ENCODE results near the gene POLE. TPM values are rescaled to one million over a fixed set of nuclear protein-coding genes. Genes with fewer than 3 reads are reported as not detected.

POLE gene
- total and polyA plus RNA-seq, 9 of the 15 experiments (the other 6 are each of a cell fraction or from before 2014, with no cell fraction given), result 2.4 to 154 (median 49.6) TPM

GRCh38 chr12:132710405-132711079 lies 23.4 kb upstream of the POLE start, which contains the start of gene PGAM5 (continued):
- TF ChIP-seq, protein P1, sequence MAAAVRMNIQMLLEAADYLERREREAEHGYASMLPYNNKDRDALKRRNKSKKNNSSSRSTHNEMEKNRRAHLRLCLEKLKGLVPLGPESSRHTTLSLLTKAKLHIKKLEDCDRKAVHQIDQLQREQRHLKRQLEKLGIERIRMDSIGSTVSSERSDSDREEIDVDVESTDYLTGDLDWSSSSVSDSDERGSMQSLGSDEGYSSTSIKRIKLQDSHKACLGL (CRISPR knock-in tag; IDR thresholded peaks at IDR 0.05; ENCODE audit: borderline replicate concordance, poor library complexity, severe bottlenecking), result peak; percentile 56
- no peak; the same call in 1 of the 2 replicates for TF ChIP-seq FOSL1 (tag; conservative IDR thresholded peaks at IDR 0.05)
- no peak for TF ChIP-seq MITF (IDR thresholded peaks at IDR 0.05)
- TF ChIP-seq UBTF (IDR thresholded peaks at IDR 0.05; ENCODE audit: borderline replicate concordance in 1 of 2, low read depth in 2 of 2, low read length in 2 of 2), result peak in 1 of 2 experiments; percentile 67; a peak in 1 of 4 replicates
- TF ChIP-seq, protein P2, sequence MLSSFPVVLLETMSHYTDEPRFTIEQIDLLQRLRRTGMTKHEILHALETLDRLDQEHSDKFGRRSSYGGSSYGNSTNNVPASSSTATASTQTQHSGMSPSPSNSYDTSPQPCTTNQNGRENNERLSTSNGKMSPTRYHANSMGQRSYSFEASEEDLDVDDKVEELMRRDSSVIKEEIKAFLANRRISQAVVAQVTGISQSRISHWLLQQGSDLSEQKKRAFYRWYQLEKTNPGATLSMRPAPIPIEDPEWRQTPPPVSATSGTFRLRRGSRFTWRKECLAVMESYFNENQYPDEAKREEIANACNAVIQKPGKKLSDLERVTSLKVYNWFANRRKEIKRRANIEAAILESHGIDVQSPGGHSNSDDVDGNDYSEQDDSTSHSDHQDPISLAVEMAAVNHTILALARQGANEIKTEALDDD (IDR thresholded peaks at IDR 0.05), result no peak
- TF ChIP-seq, protein P3, sequence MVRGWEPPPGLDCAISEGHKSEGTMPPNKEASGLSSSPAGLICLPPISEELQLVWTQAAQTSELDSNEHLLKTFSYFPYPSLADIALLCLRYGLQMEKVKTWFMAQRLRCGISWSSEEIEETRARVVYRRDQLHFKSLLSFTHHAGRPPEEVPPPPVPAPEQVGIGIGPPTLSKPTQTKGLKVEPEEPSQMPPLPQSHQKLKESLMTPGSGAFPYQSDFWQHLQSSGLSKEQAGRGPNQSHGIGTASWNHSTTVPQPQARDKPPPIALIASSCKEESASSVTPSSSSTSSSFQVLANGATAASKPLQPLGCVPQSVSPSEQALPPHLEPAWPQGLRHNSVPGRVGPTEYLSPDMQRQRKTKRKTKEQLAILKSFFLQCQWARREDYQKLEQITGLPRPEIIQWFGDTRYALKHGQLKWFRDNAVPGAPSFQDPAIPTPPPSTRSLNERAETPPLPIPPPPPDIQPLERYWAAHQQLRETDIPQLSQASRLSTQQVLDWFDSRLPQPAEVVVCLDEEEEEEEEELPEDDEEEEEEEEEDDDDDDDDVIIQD (CRISPR knock-in tag; IDR thresholded peaks at IDR 0.05), result no peak
- no peak for TF ChIP-seq ZNF57 (CRISPR knock-in tag; IDR thresholded peaks at IDR 0.05)
- TF ChIP-seq, protein P4, sequence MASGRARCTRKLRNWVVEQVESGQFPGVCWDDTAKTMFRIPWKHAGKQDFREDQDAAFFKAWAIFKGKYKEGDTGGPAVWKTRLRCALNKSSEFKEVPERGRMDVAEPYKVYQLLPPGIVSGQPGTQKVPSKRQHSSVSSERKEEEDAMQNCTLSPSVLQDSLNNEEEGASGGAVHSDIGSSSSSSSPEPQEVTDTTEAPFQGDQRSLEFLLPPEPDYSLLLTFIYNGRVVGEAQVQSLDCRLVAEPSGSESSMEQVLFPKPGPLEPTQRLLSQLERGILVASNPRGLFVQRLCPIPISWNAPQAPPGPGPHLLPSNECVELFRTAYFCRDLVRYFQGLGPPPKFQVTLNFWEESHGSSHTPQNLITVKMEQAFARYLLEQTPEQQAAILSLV (tag; IDR thresholded peaks at IDR 0.05), result no peak
- no peak for TF ChIP-seq RBM34 (IDR thresholded peaks at IDR 0.05; ENCODE audit: borderline replicate concordance, insufficient read depth, low read length)
- TF ChIP-seq CBFB (CRISPR knock-in tag; IDR thresholded peaks at IDR 0.05), result no peak
- TF ChIP-seq SMARCB1 (IDR thresholded peaks at IDR 0.05; ENCODE audit: insufficient read length, low read depth), result no peak
- TF ChIP-seq RBBP5 (IDR thresholded peaks at IDR 0.05; ENCODE audit: borderline replicate concordance, insufficient read depth, low read length, poor library complexity, severe bottlenecking), result peak; percentile 63
- no peak for TF ChIP-seq KAT7 (CRISPR knock-in tag; IDR thresholded peaks at IDR 0.05; ENCODE audit: borderline replicate concordance)
- TF ChIP-seq BRF1 (IDR thresholded peaks at IDR 0.05; ENCODE audit: borderline replicate concordance, extremely low read depth, insufficient read length), result no peak
- no peak for TF ChIP-seq MEF2D (tag; conservative IDR thresholded peaks at IDR 0.05; ENCODE audit: low read depth)
- TF ChIP-seq DMBX1 (CRISPR knock-in tag; IDR thresholded peaks at IDR 0.05; ENCODE audit: borderline replicate concordance), result no peak
- peak; percentile 99 for TF ChIP-seq SAFB (IDR thresholded peaks at IDR 0.05; ENCODE audit: borderline replicate concordance, low read depth, low read length)
- TF ChIP-seq NR2F6 (CRISPR knock-in tag; IDR thresholded peaks at IDR 0.05), result 0 out of 2 replicates have a peak, but pooled peaks have one; percentile 52
